Endothelial cell (in vitro differentiated cells): ENCODE results near the gene ST8SIA5. TPM values are rescaled to one million over a fixed set of nuclear protein-coding genes. Genes with fewer than 3 reads are reported as not detected.

ENCODE experiments used
- DNase-seq: peaks from one replicate; pipeline ENCODE4 v3.0.0; 2021; ENCODE audit warnings: low spot score
- H3K27ac Mint-ChIP-seq: one replicate; pipeline ENCODE4 v1.8.0; 2021; ENCODE audit warnings: mixed read lengths, inconsistent platforms; ENCODE audit not compliant: unreplicated experiment
- H3K27me3 Mint-ChIP-seq: one replicate; pipeline ENCODE4 v1.8.0; 2021; ENCODE audit warnings: mild to moderate bottlenecking, moderate library complexity, mixed read lengths, inconsistent platforms; ENCODE audit not compliant: unreplicated experiment
- H3K36me3 Mint-ChIP-seq: one replicate; pipeline ENCODE4 v1.8.0; 2021; ENCODE audit warnings: mild to moderate bottlenecking, low read depth, mixed read lengths, inconsistent platforms; ENCODE audit not compliant: unreplicated experiment
- H3K4me1 Mint-ChIP-seq: one replicate; pipeline ENCODE4 v1.8.0; 2021; ENCODE audit warnings: mild to moderate bottlenecking, mixed read lengths, inconsistent platforms; ENCODE audit not compliant: unreplicated experiment
- H3K4me3 Mint-ChIP-seq: one replicate; pipeline ENCODE4 v1.8.0; 2021; ENCODE audit warnings: mild to moderate bottlenecking, mixed read lengths, inconsistent platforms; ENCODE audit not compliant: unreplicated experiment
- H3K9me3 Mint-ChIP-seq: one replicate; pipeline ENCODE4 v1.8.0; 2021; ENCODE audit warnings: mixed read lengths, inconsistent platforms; ENCODE audit not compliant: unreplicated experiment
- total RNA-seq: library from RNA; stranded (reverse); fragmentation: NEBNext Ultra II Directional; extraction: Animal tissue kit (Norgen Biotek cat#: 25700); gene quantifications from one replicate; pipeline ENCODE4 v1.2.1, GENCODE V29; 2021; ENCODE audit not compliant: unreplicated experiment
- TF ChIP-seq, protein P1 (sequence below): fragments of 200-600 bp; sonication (generic); IDR thresholded peaks from one replicate; pipeline ENCODE4 v1.5.0; 2021; ENCODE audit warnings: antibody characterized with exemption; ENCODE audit not compliant: unreplicated experiment

The ST8SIA5 gene
- total RNA-seq, 1 donor from 2014 or later = 0.49 TPM

DNA sequence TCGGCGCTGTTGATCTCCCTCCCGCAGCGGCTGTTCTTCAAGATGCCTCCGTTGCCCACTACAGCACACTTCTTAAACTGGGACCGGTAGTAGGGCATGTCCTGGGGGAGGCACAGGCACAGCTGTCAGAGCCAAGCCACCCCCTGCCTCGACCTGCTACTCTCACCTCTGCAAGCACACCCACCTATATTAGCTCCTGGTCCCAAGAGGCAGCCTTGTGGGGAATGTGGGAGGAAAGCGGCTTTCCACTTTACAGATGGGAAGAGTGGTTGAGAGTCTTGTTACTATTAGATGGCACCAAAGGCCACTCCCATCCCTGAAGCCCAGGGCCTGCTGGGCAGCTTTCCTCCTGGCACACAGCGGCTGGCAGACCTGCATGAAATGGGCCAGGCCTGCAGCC is 70.7 kb downstream of the ST8SIA5 start:
- no peaks in the 10 kb centered on the region for H3K4me1 Mint-ChIP-seq
- no peak overlapping the region for H3K27ac Mint-ChIP-seq
- TF ChIP-seq, protein P1, sequence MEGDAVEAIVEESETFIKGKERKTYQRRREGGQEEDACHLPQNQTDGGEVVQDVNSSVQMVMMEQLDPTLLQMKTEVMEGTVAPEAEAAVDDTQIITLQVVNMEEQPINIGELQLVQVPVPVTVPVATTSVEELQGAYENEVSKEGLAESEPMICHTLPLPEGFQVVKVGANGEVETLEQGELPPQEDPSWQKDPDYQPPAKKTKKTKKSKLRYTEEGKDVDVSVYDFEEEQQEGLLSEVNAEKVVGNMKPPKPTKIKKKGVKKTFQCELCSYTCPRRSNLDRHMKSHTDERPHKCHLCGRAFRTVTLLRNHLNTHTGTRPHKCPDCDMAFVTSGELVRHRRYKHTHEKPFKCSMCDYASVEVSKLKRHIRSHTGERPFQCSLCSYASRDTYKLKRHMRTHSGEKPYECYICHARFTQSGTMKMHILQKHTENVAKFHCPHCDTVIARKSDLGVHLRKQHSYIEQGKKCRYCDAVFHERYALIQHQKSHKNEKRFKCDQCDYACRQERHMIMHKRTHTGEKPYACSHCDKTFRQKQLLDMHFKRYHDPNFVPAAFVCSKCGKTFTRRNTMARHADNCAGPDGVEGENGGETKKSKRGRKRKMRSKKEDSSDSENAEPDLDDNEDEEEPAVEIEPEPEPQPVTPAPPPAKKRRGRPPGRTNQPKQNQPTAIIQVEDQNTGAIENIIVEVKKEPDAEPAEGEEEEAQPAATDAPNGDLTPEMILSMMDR = no peak
- H3K4me3 Mint-ChIP-seq = no peak overlapping the region
- H3K36me3 Mint-ChIP-seq = no peaks in the 10 kb centered on the region
- no peak for DNase-seq
- H3K27me3 Mint-ChIP-seq = no peaks in the 10 kb centered on the region
- H3K9me3 Mint-ChIP-seq = no peaks in the 10 kb centered on the region

- TF ChIP-seq, protein P1 = no peak
- no peak for DNase-seq
- Mint-ChIP-seq H3K27me3 (peaks cover 3% of the 10 kb centered on the region), H3K27ac (no peak overlapping the region), H3K9me3 (no peaks in the 10 kb centered on the region), H3K4me3 (no peak overlapping the region), H3K4me1 (no peaks in the 10 kb centered on the region), H3K36me3 (no peaks in the 10 kb centered on the region)
Observed at GRCh38 chr18:46683252-46683651, 73.6 kb downstream of the ST8SIA5 start.

DNA sequence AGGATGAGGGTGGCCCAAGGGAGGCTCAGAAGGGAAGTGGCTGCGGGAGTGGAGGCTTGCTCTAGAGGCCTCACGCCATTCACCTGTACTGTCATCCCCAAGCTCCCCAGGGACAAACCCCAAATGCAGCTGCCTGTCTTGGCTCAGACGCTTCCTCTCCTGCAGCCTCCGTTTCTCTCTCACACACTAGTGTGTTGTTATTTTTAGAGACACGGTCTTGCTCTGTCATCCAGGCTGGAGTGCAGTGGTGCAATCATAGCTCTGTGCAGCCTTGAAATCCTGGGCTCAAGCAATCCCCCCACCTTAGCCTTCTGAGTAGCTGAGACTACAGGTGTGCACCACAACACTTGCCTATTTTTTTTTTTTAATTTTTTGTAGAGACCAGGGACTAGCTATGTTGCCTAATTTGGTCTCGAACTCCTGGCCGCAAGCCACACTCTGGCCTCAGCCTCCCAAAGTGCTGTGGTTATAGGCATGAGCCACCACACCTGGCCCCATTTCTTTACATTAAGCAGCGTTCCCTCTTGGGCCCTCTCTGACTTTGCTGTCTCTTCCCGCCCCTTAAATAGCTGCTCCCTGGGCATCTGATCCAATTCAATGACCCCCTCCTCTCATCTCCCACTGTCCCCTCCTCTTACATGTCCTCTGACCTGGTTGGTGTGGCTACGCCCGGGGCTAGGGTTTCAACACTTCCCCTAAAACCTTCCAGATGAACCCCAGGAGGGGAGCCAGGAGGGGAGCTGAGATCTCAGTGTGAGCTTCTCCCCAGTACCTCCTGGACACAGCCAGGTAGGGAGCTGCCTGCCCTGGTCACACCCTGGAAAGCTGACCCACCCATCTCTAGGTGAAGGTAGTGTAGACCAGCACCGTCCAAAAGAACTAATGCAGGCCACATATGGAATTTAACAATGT is 75.8 kb downstream of the ST8SIA5 start:
- Mint-ChIP-seq H3K27ac (no peak overlapping the region), H3K36me3 (no peaks in the 10 kb centered on the region), H3K4me3 (no peak overlapping the region), H3K4me1 (no peaks in the 10 kb centered on the region), H3K27me3 (peaks cover 3% of the 10 kb centered on the region), H3K9me3 (no peaks in the 10 kb centered on the region)
- TF ChIP-seq, protein P1 = no peak
- no peak for DNase-seq

- Mint-ChIP-seq H3K4me3 (no peak overlapping the region), H3K36me3 (no peaks in the 10 kb centered on the region), H3K27me3 (peaks cover 3% of the 10 kb centered on the region), H3K9me3 (no peaks in the 10 kb centered on the region), H3K4me1 (no peaks in the 10 kb centered on the region), H3K27ac (no peak overlapping the region)
- no peak for DNase-seq
- TF ChIP-seq, protein P1 = no peak
Observed at GRCh38 chr18:46679846-46680598, 76.8 kb downstream of the ST8SIA5 start.
